DND-41 (cell line): Measurements from ENCODE around the gene P4HA1.

Experiments
- CTCF ChIP-seq: IDR thresholded peaks from 2 replicates; pipeline ENCODE4 v1.5.1; 2012; ENCODE audit warnings: borderline replicate concordance, low read length, moderate library complexity, mild to moderate bottlenecking; ENCODE audit not compliant: poor library complexity, severe bottlenecking; ENCODE audit errors: extremely low read depth
- EZH2 ChIP-seq: IDR thresholded peaks from 3 replicates; pipeline ENCODE4 v1.6.1; 2012; ENCODE audit warnings: borderline replicate concordance, low read depth, mild to moderate bottlenecking, moderate library complexity, low read length, inconsistent platforms; ENCODE audit not compliant: severe bottlenecking

- TF ChIP-seq CTCF (no peak), EZH2 (no peak)
Observed at GRCh38 chr10:73113551-73113950, 16.9 kb upstream of the P4HA1 start.
